ENCODE results near the gene ING3.

The ING3 gene

GRCh38 chr7:120992272-120992964, 41.8 kb downstream of the ING3 start (continued):
- TF ChIP-seq ZNF518A (tag by site-specific recombination; conservative IDR thresholded peaks at IDR 0.05; ENCODE audit: low read depth), result no peak
- TF ChIP-seq, protein P1, sequence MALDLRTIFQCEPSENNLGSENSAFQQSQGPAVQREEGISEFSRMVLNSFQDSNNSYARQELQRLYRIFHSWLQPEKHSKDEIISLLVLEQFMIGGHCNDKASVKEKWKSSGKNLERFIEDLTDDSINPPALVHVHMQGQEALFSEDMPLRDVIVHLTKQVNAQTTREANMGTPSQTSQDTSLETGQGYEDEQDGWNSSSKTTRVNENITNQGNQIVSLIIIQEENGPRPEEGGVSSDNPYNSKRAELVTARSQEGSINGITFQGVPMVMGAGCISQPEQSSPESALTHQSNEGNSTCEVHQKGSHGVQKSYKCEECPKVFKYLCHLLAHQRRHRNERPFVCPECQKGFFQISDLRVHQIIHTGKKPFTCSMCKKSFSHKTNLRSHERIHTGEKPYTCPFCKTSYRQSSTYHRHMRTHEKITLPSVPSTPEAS (tag by site-specific recombination; IDR thresholded peaks at IDR 0.05), result no peak
- TF ChIP-seq ZNF391 (tag by site-specific recombination; IDR thresholded peaks at IDR 0.05; ENCODE audit: borderline replicate concordance, low read depth), result no peak
- no peak for TF ChIP-seq ZFP41 (tag by site-specific recombination; IDR thresholded peaks at IDR 0.05; ENCODE audit: borderline replicate concordance)

DNA sequence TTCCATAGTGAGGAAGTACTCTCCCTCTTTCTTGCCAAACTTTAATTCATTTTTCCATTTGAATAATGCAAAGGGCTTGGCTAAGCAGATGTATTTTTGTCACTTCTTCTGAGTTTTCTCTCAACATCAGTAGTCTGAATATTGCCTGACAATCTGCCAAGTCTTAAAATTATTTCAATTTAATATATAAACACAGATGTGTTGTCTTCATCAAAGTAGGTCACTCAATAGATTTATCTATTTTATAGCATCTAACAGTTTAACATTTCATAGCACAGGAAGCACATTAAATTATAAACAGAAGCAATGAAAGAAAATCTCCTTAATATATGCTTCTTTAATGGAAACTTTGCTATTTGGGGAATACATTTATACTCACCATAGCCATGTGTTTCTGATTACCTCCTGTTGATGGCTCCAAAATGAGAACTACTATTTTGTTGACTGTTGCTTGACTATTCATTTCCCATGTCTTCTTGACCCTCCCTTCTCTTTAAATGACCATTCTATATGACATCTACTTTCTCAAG, 42.5 kb downstream of the ING3 start:
- Histone ChIP-seq H3K4me3 (ENCODE audit: low read depth, low read length) (no peak overlapping the region), H3K27ac (ENCODE audit: extremely low read depth, low read depth, low read length) (no peak overlapping the region), H3K4me1 (ENCODE audit: control insufficient read depth, insufficient read depth, low read length) (no peaks in the 10 kb centered on the region), H3K9me3 (ENCODE audit: control insufficient read depth, insufficient read depth, low read depth, low read length) (no peaks in the 10 kb centered on the region), H3K36me3 (ENCODE audit: control insufficient read depth in 2 of 2, insufficient read depth in 1 of 2, low read length in 2 of 2) (no peaks in the 10 kb centered on the region)
- TF ChIP-seq, protein P2, sequence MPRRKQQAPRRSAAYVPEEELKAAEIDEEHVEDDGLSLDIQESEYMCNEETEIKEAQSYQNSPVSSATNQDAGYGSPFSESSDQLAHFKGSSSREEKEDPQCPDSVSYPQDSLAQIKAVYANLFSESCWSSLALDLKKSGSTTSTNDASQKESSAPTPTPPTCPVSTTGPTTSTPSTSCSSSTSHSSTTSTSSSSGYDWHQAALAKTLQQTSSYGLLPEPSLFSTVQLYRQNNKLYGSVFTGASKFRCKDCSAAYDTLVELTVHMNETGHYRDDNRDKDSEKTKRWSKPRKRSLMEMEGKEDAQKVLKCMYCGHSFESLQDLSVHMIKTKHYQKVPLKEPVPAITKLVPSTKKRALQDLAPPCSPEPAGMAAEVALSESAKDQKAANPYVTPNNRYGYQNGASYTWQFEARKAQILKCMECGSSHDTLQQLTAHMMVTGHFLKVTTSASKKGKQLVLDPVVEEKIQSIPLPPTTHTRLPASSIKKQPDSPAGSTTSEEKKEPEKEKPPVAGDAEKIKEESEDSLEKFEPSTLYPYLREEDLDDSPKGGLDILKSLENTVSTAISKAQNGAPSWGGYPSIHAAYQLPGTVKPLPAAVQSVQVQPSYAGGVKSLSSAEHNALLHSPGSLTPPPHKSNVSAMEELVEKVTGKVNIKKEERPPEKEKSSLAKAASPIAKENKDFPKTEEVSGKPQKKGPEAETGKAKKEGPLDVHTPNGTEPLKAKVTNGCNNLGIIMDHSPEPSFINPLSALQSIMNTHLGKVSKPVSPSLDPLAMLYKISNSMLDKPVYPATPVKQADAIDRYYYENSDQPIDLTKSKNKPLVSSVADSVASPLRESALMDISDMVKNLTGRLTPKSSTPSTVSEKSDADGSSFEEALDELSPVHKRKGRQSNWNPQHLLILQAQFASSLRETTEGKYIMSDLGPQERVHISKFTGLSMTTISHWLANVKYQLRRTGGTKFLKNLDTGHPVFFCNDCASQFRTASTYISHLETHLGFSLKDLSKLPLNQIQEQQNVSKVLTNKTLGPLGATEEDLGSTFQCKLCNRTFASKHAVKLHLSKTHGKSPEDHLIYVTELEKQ (tag by site-specific recombination; IDR thresholded peaks at IDR 0.05; ENCODE audit: borderline replicate concordance), result no peak
- TF ChIP-seq ZNF398 (tag by site-specific recombination; IDR thresholded peaks at IDR 0.05) (no peak), GLI2 (tag by site-specific recombination; IDR thresholded peaks at IDR 0.05; ENCODE audit: borderline replicate concordance, low read depth) (no peak), ZNF146 (tag by site-specific recombination; IDR thresholded peaks at IDR 0.05) (no peak), ZNF658 (tag by site-specific recombination; IDR thresholded peaks at IDR 0.05) (no peak), ZNF354C (tag by site-specific recombination; IDR thresholded peaks at IDR 0.05; ENCODE audit: borderline replicate concordance, low read depth) (no peak), ZNF473 (tag by site-specific recombination; IDR thresholded peaks at IDR 0.05) (no peak), ZNF639 (tag by site-specific recombination; IDR thresholded peaks at IDR 0.05) (no peak), OVOL3 (tag by site-specific recombination; IDR thresholded peaks at IDR 0.05) (no peak), ZNF433 (tag by site-specific recombination; IDR thresholded peaks at IDR 0.05; ENCODE audit: low read depth) (no peak)
- ChIA-PET CTCF (no interaction called here), POLR2A (no interaction called here)
